GM19455 (cell line): ENCODE results near the gene CASP8AP2.
"Not testable (repeated sequence)": the region's sequence is repeated elsewhere in the genome, so short reads cannot be mapped to it uniquely, and the experiment has no call there.

Experiments used
- ATAC-seq: cut with Tn5 transposase; IDR thresholded peaks from one replicate; pipeline ENCODE4 v1.9.1; 2021; ENCODE audit not compliant: unreplicated experiment

The CASP8AP2 gene

GRCh38 chr6:89886378-89887120 is 56.9 kb downstream of the CASP8AP2 start:
- no peak for ATAC-seq

GRCh38 chr6:89887452-89888137 is 57.9 kb downstream of the CASP8AP2 start:
- no peak for ATAC-seq

- no peak for ATAC-seq
Observed at GRCh38 chr6:89888138-89888514, 58.4 kb downstream of the CASP8AP2 start.

- ATAC-seq: no peak
Observed at GRCh38 chr6:89888871-89889270, 59.2 kb downstream of the CASP8AP2 start.

DNA sequence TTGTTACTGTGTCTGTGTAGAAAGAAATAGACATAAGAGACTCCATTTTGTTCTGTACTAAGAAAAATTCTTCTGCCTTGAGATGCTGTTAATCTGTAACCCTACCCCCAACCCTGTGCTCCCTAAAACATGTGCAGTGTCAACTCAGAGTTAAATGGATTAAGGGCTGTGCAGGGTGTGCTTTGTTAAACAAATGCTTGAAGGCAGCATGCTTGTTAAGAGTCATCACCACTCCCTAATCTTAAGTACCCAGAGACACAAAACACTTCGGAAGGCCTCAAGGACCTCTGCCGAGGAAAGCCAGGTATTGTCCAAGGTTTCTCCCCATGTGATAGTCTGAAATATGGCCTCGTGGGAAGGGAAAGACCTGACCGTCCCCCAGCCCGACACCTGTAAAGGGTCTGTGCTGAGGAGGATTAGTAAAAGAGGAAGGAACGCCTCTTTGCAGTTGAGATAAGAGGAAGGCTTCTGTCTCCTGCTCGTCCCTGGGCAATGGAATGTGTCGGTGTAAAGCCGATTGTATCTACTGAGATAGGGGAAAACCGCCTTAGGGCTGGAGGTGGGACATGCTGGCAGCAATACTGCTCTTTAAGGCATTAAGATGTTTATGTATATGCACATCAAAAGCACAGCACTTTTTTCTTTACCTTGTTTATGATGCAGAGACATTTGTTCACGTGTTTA is 61.3 kb downstream of the CASP8AP2 start:
- not testable (repeated sequence) for ATAC-seq

- not testable (repeated sequence) for ATAC-seq
Observed at GRCh38 chr6:89892577-89892976, 62.9 kb downstream of the CASP8AP2 start.

GRCh38 chr6:89894169-89894568 is 64.5 kb downstream of the CASP8AP2 start, which contains the start of gene GJA10:
TSS of gene GJA10 (plus strand) at chr6:89894469. CDS start at chr6:89894469, 0 bp downstream.
- ATAC-seq: no peak

DNA sequence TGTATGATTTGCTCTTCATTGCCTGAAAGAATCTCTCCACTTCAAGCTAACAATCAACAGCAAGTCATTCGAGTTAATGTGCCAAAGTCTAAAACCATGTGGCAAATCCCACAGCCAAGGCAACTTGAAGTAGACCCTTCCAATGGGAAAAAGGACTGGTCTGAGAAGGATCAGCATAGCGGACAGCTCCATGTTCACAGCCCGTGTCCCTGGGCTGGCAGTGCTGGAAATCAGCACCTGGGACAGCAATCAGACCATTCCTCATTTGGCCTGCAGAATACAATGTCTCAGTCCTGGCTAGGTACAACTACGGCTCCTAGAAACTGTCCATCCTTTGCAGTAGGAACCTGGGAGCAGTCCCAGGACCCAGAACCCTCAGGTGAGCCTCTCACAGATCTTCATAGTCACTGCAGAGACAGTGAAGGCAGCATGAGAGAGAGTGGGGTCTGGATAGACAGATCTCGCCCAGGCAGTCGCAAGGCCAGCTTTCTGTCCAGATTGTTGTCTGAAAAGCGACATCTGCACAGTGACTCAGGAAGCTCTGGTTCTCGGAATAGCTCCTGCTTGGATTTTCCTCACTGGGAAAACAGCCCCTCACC is 65.7 kb downstream of the CASP8AP2 start:
- no peak for ATAC-seq

GRCh38 chr6:89910001-89910901 is 80.6 kb downstream of the CASP8AP2 start:
- ATAC-seq: not testable (repeated sequence)

- ATAC-seq: no peak
Observed at GRCh38 chr6:89910902-89911240, 81.2 kb downstream of the CASP8AP2 start.

- no peak for ATAC-seq
Observed at GRCh38 chr6:89916136-89916920, 86.6 kb downstream of the CASP8AP2 start.

DNA sequence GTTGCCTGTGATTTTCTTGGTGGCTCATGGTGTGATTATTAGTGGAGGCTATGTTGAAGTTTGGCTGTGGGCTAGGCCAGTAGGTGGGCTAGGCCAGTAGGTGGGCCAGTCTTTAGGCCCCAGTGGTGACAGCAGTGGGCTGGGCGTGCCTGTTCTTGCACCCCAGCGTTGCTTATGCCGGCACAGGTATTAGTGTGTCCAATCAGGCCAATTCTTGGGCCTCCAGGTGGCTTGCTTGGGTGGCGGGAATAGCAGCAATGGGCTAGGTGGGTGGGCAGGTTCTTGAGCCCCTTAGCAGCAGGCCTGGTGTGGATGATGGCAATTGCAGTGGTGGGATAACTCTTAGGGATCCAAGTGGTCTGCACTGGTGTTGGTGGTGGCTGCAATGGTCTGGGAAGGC is 87.5 kb downstream of the CASP8AP2 start:
- ATAC-seq: no peak

DNA sequence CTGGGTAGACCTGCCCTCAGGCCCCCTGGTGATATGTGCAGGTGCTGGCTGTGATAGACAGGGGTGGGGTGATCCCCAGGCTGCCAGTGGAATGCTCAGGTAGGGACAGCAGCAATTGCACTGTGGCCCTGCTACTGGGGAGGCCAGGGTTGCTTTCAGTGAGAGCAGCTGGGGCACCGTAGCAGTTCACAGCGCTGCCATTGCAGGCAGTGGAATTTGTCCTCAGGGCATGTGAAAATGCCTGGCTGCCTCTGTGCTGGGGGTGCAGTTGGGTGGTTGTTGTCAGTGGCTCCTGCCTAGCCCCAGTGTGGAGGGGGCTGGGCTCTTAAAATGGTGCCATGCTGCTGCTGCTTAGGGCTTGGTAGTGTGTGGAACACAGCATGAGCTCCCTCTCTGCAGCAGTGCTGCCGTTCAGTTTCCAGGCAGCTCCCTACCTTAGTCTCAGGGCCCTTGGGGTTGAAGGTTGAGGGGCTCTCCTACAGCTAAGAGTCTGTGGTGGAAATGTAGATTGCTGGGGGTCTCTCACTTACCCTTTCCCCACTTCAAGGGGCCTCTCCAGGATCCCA is 88.2 kb downstream of the CASP8AP2 start:
- no peak for ATAC-seq
